ENCODE data around the gene ZIC2. TPM values are rescaled to one million over a fixed set of nuclear protein-coding genes. Genes with fewer than 3 reads are reported as not detected.

ZIC2 gene
- total and polyA plus RNA-seq, 2 of the 8 experiments (the other 6 are each of a cell fraction or from before 2014, with no cell fraction given) = 53.2 to 372 TPM

DNA sequence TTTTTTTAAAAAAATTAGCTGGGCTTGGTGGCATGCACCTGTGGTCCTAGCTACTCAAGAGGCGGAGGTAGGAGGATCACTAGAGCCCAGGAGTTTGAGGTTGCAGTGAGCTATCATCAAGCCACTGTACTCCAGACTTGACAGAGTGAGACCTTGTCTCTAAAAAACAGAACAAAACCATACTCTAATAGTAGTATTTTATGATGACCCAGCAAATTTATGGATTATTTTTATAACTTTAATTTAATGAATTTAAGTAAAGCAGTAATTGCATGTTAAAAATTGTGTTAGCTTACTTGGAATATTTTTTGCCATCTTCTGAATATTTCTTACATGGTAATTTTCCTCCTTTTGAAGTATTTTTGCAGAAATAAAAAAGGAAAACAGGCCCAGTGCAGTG, 48.3 kb downstream of the ZIC2 start (continued):
- TF ChIP-seq, protein P1, sequence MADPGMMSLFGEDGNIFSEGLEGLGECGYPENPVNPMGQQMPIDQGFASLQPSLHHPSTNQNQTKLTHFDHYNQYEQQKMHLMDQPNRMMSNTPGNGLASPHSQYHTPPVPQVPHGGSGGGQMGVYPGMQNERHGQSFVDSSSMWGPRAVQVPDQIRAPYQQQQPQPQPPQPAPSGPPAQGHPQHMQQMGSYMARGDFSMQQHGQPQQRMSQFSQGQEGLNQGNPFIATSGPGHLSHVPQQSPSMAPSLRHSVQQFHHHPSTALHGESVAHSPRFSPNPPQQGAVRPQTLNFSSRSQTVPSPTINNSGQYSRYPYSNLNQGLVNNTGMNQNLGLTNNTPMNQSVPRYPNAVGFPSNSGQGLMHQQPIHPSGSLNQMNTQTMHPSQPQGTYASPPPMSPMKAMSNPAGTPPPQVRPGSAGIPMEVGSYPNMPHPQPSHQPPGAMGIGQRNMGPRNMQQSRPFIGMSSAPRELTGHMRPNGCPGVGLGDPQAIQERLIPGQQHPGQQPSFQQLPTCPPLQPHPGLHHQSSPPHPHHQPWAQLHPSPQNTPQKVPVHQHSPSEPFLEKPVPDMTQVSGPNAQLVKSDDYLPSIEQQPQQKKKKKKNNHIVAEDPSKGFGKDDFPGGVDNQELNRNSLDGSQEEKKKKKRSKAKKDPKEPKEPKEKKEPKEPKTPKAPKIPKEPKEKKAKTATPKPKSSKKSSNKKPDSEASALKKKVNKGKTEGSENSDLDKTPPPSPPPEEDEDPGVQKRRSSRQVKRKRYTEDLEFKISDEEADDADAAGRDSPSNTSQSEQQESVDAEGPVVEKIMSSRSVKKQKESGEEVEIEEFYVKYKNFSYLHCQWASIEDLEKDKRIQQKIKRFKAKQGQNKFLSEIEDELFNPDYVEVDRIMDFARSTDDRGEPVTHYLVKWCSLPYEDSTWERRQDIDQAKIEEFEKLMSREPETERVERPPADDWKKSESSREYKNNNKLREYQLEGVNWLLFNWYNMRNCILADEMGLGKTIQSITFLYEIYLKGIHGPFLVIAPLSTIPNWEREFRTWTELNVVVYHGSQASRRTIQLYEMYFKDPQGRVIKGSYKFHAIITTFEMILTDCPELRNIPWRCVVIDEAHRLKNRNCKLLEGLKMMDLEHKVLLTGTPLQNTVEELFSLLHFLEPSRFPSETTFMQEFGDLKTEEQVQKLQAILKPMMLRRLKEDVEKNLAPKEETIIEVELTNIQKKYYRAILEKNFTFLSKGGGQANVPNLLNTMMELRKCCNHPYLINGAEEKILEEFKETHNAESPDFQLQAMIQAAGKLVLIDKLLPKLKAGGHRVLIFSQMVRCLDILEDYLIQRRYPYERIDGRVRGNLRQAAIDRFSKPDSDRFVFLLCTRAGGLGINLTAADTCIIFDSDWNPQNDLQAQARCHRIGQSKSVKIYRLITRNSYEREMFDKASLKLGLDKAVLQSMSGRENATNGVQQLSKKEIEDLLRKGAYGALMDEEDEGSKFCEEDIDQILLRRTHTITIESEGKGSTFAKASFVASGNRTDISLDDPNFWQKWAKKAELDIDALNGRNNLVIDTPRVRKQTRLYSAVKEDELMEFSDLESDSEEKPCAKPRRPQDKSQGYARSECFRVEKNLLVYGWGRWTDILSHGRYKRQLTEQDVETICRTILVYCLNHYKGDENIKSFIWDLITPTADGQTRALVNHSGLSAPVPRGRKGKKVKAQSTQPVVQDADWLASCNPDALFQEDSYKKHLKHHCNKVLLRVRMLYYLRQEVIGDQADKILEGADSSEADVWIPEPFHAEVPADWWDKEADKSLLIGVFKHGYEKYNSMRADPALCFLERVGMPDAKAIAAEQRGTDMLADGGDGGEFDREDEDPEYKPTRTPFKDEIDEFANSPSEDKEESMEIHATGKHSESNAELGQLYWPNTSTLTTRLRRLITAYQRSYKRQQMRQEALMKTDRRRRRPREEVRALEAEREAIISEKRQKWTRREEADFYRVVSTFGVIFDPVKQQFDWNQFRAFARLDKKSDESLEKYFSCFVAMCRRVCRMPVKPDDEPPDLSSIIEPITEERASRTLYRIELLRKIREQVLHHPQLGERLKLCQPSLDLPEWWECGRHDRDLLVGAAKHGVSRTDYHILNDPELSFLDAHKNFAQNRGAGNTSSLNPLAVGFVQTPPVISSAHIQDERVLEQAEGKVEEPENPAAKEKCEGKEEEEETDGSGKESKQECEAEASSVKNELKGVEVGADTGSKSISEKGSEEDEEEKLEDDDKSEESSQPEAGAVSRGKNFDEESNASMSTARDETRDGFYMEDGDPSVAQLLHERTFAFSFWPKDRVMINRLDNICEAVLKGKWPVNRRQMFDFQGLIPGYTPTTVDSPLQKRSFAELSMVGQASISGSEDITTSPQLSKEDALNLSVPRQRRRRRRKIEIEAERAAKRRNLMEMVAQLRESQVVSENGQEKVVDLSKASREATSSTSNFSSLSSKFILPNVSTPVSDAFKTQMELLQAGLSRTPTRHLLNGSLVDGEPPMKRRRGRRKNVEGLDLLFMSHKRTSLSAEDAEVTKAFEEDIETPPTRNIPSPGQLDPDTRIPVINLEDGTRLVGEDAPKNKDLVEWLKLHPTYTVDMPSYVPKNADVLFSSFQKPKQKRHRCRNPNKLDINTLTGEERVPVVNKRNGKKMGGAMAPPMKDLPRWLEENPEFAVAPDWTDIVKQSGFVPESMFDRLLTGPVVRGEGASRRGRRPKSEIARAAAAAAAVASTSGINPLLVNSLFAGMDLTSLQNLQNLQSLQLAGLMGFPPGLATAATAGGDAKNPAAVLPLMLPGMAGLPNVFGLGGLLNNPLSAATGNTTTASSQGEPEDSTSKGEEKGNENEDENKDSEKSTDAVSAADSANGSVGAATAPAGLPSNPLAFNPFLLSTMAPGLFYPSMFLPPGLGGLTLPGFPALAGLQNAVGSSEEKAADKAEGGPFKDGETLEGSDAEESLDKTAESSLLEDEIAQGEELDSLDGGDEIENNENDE (IDR thresholded peaks at IDR 0.05; ENCODE audit: insufficient replicate concordance, low read length) = no peak
- TF ChIP-seq EP300 (IDR thresholded peaks at IDR 0.05; ENCODE audit: borderline replicate concordance in 1 of 2, low read depth in 2 of 2, low read length in 2 of 2) (no peak), EGR1 (IDR thresholded peaks at IDR 0.05; ENCODE audit: borderline replicate concordance, low read depth, low read length) (no peak), SAP30 (IDR thresholded peaks at IDR 0.05; ENCODE audit: insufficient read depth, insufficient replicate concordance, low read length) (no peak), CREB1 (IDR thresholded peaks at IDR 0.05) (no peak), SIX5 (IDR thresholded peaks at IDR 0.05; ENCODE audit: low read depth, low read length) (no peak), SP4 (IDR thresholded peaks at IDR 0.05; ENCODE audit: low read length) (no peak), CBX5 (IDR thresholded peaks at IDR 0.05; ENCODE audit: low read depth, low read length) (no peak), SP2 (IDR thresholded peaks at IDR 0.05; ENCODE audit: low read length) (no peak), KDM4A (IDR thresholded peaks at IDR 0.05; ENCODE audit: low read depth, low read length, severe bottlenecking) (no peak), NRF1 (IDR thresholded peaks at IDR 0.05; ENCODE audit: low read depth, low read length) (no peak), RXRA (IDR thresholded peaks at IDR 0.05; ENCODE audit: insufficient read depth, low read depth, low read length) (no peak), POU5F1 (IDR thresholded peaks at IDR 0.05; ENCODE audit: low read depth, low read length) (no peak)
